ENCODE results near the gene ARHGEF4.

DNA sequence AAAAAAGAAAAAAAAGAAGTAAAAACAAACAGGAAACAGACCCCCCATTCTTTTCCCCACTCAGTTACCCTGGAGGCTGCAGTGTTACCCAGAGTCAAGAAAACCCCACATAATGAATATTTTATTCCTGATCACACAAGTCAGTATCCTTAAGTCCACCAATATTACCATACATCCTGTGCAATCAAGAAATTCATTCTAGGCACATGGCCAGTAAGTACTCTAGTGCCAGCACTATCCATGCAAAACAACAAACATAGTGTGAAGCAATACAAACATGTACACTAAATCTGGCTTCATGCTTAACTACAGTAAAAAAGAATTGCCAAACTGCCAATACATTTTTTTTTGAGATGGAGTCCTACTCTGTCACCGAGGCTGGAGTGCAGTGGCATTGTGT, 145.0 kb downstream of the ARHGEF4 start:
- no peak for TF ChIP-seq MAX (IDR thresholded peaks at IDR 0.05)
- no peak for TF ChIP-seq CTCF (IDR thresholded peaks at IDR 0.05 in 2 of 3, conservative IDR thresholded peaks at IDR 0.05 in 1 of 3; ENCODE audit: borderline replicate concordance in 1 of 3, insufficient read depth in 1 of 3, low read depth in 2 of 3, low read length in 2 of 3)
- TF ChIP-seq JUND (IDR thresholded peaks at IDR 0.05): no peak

Measured in HCT116 (cell line).